ENCODE data around the gene KIF4B. TPM values are rescaled to one million over a fixed set of nuclear protein-coding genes. Genes with fewer than 3 reads are reported as not detected.
A peak's percentile ranks its signal among the peaks of the same experiment; 100 is the strongest.
"Not testable (repeated sequence)": the region's sequence is repeated elsewhere in the genome, so short reads cannot be mapped to it uniquely, and the experiment has no call there.

Gene KIF4B
- total and polyA plus RNA-seq, 2 experiments from 2014 or later = 0.05 to 0.10 TPM

- Histone ChIP-seq H3K27ac (no peak overlapping the region), H3K79me2 (no peaks in the 10 kb centered on the region), H3K9me3 (ENCODE audit: low read depth) (no peaks in the 10 kb centered on the region), H3K4me1 (ENCODE audit: insufficient read depth) (no peaks in the 10 kb centered on the region), H3K27me3 (no peaks in the 10 kb centered on the region), H3K9me2 (replicated peaks; ENCODE audit: insufficient read depth) (no peaks in the 10 kb centered on the region), H3K4me2 (no peak overlapping the region), H3K4me3 (no peak overlapping the region), H4K20me1 (ENCODE audit: insufficient read depth, poor library complexity, severe bottlenecking) (no peaks in the 10 kb centered on the region), H3K36me3 (replicated peaks; ENCODE audit: insufficient read depth, low read depth) (no peaks in the 10 kb centered on the region), H2AFZ (no peak overlapping the region)
- 84% methylated on average over 2 of the region's 2 CpGs for WGBS (ENCODE audit: low lambda C conversion rate, missing lambda C conversion rate)
- TF ChIP-seq CTCF (IDR thresholded peaks at IDR 0.05; ENCODE audit: poor library complexity) (peak; percentile 77), EZH2 (IDR thresholded peaks at IDR 0.05; ENCODE audit: borderline replicate concordance) (no peak)
- DNase-seq (ENCODE audit: low spot score) = peak; percentile 75
These were observed 41.0 kb upstream of the KIF4B start for GRCh38 chr5:154972476-154973080.

GRCh38 chr5:154976082-154976481 is 37.5 kb upstream of the KIF4B start:
- H3K27me3 ChIP-seq; H2AFZ ChIP-seq; H3K9me3 ChIP-seq (ENCODE audit: low read depth); H3K79me2 ChIP-seq; H4K20me1 ChIP-seq (ENCODE audit: insufficient read depth, poor library complexity, severe bottlenecking); H3K9me2 ChIP-seq (replicated peaks; ENCODE audit: insufficient read depth); H3K4me2 ChIP-seq; H3K4me3 ChIP-seq; H3K36me3 ChIP-seq (replicated peaks; ENCODE audit: insufficient read depth, low read depth); H3K27ac ChIP-seq; DNase-seq (ENCODE audit: low spot score); H3K4me1 ChIP-seq (ENCODE audit: insufficient read depth): not testable (repeated sequence)
- WGBS (ENCODE audit: low lambda C conversion rate, missing lambda C conversion rate) = 99% methylated on average over 9 of the region's 9 CpGs

- Histone ChIP-seq H3K9me3 (ENCODE audit: low read depth) (no peaks in the 10 kb centered on the region), H3K27ac (no peak overlapping the region), H4K20me1 (ENCODE audit: insufficient read depth, poor library complexity, severe bottlenecking) (no peaks in the 10 kb centered on the region), H2AFZ (no peak overlapping the region), H3K4me1 (ENCODE audit: insufficient read depth) (no peaks in the 10 kb centered on the region), H3K4me3 (no peak overlapping the region), H3K9me2 (replicated peaks; ENCODE audit: insufficient read depth) (no peaks in the 10 kb centered on the region), H3K4me2 (no peak overlapping the region), H3K79me2 (no peaks in the 10 kb centered on the region), H3K36me3 (replicated peaks; ENCODE audit: insufficient read depth, low read depth) (no peaks in the 10 kb centered on the region), H3K27me3 (no peaks in the 10 kb centered on the region)
- TF ChIP-seq EZH2phosphoT487 (IDR thresholded peaks at IDR 0.05; ENCODE audit: low read depth, severe bottlenecking, unreplicated experiment) (no peak), CTCF (IDR thresholded peaks at IDR 0.05; ENCODE audit: poor library complexity) (no peak), EZH2 (IDR thresholded peaks at IDR 0.05; ENCODE audit: borderline replicate concordance) (no peak)
- no peak for DNase-seq (ENCODE audit: low spot score)
- 88% methylated on average over 1 of the region's 1 CpG for WGBS (ENCODE audit: low lambda C conversion rate, missing lambda C conversion rate)
These were observed 36.1 kb upstream of the KIF4B start for GRCh38 chr5:154977409-154977808.

- H3K9me2 ChIP-seq (replicated peaks; ENCODE audit: insufficient read depth); H3K36me3 ChIP-seq (replicated peaks; ENCODE audit: insufficient read depth, low read depth); DNase-seq (ENCODE audit: low spot score); H3K79me2 ChIP-seq; H3K9me3 ChIP-seq (ENCODE audit: low read depth); H3K4me3 ChIP-seq; H3K4me2 ChIP-seq; H4K20me1 ChIP-seq (ENCODE audit: insufficient read depth, poor library complexity, severe bottlenecking); H2AFZ ChIP-seq; H3K27ac ChIP-seq; H3K4me1 ChIP-seq (ENCODE audit: insufficient read depth); H3K27me3 ChIP-seq: not testable (repeated sequence)
- 100% methylated on average over 2 of the region's 2 CpGs for WGBS (ENCODE audit: low lambda C conversion rate, missing lambda C conversion rate)
These were observed 35.3 kb upstream of the KIF4B start for GRCh38 chr5:154978294-154978693.
